ENCODE results near the gene TMEM202.
"Not testable (repeated sequence)": the region's sequence is repeated elsewhere in the genome, so short reads cannot be mapped to it uniquely, and the experiment has no call there.

The TMEM202 gene

DNA sequence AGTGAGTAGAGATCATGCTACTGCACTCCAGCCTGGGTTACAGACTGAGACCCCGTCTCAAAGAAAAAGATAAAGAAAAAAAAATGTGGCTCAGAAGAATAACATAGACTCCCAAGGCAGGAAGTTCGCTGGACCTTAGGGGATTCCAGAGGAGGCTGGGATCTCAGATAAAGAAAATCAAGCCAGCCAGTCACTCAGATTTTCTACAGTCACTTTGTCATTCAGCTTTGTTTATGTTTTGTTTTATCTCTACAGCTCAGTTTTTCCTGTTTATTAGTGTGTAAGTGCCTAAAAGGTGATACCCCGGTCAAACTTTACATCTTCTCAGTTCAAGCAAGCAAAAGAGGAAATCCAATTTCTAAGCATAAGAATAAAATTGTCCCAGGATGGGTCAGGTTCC is 6.3 kb downstream of the TMEM202 start:
- no peak for DNase-seq

DNA sequence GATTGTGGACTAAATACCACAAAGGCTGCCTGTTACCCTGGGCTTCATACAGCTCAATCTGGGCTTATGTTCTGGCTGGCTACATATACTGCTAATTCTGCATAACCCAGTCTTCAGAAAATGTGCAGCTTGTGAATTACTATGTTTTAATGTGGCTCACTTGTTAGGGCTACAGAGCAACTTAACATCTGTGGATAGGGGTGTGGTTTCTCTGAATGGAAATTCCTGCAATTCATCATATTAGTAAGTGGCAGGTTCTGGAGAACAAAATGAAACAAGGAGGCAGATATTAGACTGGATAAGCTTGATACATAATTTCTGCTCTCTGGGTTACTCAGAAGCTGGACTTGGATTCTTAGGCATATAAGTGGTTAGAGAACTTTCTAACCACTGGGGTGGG is 6.7 kb downstream of the TMEM202 start:
- no peak for DNase-seq

DNA sequence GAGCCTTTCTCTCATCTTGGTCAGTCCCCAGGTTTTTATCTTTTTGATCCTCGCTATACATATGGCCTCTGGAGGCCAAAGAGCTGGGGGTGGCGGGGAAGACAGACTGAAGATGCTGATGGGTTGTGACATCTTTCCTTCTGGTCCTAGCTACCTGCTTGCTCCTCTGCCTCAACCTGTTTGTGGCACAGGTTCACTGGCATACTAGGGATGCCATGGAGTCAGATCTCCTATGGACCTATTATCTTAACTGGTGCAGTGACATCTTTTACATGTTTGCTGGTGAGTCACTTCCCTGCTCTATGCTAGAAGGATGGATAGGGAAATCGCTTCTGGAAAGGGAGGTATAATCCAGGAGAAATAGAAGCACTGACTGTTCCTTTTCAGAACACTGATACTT is 8.8 kb downstream of the TMEM202 start:
- DNase-seq, result no peak

DNA sequence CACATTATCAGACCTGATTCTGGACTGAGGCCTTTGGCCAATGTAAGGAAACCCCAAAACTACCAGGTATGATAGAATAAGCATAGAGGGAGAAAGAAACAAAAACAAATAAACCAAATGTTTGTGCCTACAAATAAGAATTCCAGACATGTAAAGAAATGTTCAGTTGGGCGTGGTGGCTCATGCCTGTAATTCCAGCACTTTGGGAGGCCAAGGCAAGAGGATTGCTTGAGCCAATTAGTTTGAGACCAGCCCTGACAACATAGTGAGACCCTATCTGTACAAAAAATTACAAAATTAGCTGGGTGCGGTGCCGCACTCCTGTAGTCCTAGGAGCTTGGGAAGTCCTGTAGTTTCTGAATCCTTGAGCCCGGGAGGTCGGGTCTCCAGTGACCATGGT is 13.0 kb downstream of the TMEM202 start:
- no peak for DNase-seq

DNA sequence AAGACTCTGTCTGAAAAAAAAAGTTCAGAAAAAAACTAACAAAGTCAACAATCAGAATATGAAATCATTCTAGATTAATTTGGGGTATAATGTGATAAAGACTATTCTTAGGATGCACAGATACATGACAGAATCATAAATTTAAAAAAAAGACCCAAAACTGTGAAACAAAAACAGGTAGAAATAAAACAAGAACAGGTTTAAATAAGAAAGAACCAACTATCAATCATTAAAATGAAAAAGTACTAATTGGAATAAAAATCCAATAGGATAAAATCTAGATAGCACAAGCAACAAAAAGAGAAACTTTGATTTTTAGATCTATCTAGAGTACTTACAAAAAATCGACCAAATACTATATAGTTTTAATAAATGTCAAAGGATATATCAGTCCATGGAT is 13.4 kb downstream of the TMEM202 start:
- no peak for DNase-seq

DNA sequence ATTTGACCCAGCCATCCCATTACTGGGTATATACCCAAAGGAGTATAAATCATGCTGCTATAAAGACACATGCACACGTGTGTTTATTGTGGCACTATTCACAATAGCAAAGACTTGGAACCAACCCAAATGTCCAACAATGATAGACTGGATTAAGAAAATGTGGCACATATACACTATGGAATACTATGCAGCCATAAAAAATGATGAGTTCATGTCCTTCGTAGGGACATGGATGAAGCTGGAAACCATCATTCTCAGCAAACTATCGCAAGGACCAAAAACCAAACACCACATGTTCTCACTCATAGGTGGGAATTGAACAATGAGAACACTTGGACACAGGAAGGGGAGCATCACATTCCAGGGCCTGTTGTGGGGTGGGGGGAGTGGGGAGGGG is 15.2 kb downstream of the TMEM202 start:
- not testable (repeated sequence) for DNase-seq

DNA sequence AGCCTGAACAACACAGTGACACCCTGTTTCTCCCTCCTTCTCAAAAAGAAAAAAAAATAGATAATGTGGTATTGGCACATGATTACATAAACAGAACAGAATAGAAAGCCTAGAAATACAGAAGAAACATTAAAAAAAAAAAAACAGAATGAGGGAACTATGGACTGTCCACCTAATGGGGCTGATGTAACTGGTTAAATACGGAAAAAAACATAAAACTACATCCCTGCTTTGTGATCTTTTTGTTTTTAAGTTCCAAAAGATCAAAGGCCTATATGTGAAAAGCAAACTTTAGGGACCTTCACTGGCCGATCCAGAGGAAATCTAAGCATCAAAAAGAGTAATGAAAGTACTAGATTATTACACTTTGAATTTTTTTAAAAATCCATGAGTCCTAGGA is 17.2 kb downstream of the TMEM202 start:
- DNase-seq, result no peak

DNA sequence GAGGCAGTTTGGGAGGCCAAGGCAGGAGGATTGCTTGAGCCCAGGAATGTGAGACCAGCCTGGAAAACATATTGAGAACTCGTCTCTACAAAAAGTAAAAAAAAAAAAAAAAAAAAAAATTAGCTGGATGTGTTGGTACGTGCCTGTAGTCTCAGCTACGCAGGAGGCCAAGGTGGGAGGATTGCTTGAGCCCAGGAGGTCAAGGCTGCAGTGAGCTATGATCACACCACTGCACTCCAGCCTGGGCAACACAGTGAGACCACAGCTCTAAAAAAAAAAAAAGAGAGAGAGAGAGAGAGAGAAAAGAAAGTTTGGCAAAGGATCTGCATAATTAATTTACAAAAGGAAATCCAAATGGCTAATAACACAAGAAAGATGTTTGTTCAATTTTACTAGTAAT is 21.7 kb downstream of the TMEM202 start:
- DNase-seq, result not testable (repeated sequence)

DNA sequence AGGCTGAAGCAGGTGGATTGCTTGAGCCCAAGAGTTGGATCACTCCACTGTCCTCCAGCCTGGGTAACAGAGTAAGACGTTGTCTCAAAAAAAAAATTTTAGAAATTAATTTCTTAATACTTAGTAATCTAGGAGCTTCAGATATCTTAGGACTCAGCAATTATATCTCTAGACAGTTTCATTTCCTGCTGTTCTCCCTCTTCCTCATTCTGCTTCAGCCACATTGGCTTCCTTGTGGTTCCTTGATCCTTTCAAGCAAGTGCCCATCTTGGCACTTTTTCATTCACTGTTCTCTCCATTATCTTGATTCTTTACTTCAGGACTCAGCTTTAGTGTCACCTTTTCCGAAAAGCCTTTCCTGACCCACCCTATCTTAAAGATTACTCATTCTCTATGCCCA is 22.5 kb downstream of the TMEM202 start:
- no peak for DNase-seq

DNA sequence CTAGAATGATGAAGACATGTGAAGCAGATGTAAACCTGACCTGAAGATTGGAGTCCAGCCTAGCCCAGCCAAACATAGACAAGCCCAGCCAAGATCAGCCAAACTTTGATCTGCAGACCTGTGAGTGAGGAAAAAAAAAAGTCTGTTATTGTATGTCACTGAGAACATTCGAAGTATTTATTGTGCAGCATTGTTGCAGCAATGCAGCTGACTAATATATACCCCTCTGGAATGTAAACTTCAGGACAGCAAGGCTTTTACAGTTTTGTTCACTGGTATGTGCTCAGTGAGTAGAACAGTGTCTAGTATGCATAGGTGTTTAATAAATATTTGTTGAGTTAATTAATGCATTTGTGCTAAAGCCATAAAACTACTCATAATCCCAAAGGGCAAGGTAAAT is 23.4 kb downstream of the TMEM202 start:
- DNase-seq, result peak; percentile 5

DNA sequence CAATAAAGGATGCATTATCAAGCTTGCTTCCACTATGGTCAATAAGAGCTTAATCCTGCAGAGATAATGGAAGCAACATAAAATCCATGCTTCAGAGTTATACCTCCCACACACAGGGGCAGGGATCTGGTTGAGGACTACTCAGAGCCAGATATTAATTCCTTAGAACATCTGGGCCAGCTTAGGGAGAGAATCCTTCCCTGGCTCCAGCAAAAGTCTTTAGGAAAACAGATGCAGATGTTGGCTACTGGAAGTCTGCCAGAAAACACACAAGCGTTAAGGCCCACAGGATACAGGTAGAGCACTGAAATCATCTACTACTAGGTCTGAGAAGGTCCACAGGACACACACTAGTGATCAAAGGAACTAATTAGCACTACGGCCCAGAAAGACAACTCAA is 25.2 kb downstream of the TMEM202 start:
- DNase-seq, result no peak

DNA sequence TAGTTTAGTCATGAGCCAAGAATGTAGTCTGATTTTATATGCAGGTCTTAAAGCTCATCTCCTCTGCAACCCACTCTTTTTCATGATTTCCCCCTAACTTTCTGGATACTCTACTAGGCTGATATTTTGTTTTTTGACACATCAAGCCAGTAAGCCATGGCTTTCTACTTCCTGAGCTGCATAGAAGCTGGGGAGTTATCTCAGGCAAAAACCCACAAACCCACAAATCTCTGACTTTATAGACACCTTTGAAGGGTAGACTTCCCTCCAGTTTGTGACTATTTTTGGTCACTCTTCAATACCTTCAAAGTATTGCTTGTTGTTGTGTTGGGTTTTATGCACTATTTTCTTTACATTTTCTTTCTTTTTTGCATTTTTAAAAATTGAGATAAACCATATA is 28.6 kb downstream of the TMEM202 start:
- no peak for DNase-seq

DNA sequence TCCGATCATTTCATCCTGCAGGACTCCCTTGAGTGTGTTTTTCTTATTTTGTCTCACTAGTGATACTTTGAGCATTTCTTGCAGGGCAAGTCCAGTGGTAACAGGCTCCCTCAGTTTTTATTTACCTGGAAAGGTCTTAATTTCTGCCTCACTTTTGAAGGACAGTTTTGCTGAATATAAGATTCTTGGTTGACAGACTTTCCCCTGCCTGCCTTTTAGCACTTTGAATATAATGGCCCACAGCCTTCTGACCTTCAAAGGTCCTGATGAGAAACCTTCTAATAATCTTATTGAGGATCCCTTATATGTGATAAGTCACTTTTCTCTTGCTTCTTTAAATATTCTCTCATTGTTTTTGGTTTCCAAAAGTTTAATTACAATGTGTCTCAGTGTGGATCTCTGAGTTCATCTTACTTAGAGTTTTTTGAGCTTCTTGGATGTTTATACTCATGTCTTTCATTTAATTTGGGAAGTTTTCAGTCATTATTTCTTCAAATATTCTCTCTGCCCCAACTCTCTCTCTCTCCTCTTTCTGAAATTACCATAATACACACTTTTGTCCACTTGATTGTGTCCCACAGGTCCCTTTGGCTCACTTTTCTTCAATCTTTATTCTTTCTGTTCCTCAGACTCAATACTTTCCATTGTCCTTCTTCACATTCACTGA is 39.7 kb downstream of the TMEM202 start:
- DNase-seq, result no peak

DNA sequence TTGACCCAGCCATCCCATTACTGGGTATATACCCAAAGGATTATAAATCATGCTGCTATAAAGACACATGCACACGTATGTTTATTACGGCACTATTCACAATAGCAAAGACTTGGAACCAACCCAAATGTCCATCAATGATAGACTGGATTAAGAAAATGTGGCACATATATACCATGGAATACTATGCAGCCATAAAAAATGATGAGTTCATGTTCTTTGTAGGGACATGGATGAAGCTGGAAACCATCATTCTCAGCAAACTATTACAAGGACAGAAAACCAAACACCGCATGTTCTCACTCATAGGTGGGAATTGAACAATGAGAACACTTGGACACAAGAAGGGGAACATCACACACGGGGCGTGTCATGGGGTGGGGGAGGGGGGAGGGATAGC is 44.7 kb downstream of the TMEM202 start:
- DNase-seq, result not testable (repeated sequence)

DNA sequence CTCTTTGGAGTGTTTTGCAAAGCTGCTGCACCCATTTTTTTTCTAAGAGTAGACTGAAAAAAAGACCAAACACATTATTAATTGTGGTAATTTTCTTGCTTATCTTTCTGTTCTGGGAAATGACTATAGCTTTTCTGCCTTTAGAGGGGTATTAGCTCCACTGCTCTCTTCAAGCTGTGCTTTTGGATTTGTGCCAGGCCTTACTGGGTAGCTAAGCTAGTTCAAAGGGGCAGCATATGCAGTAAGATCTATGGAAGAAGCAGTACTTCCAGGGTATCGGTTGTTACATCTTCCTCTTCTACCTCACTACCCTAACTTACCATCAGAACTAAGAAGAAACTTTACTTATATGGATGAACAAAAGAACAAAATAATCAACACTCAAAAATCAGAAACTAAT is 47.3 kb downstream of the TMEM202 start:
- no peak for DNase-seq

DNA sequence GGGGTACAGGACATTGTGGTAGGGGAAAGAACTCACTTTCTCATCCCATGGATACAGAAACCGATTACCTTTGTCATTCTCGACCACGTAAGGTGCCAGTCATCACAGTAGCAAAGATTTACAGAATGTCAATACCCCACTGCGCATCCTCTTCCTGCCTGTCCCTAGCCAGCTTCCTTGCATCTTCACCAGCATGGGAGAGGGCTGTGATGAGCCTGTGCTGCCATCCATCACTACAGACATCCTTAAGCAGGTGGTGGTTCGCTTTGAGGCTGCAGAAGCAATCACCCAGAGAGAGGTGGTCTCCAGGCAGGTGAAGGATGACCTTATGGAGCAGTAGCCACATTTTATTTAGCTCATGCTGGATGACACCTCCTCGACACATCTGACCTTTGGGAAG is 52.7 kb downstream of the TMEM202 start:
- DNase-seq, result no peak

DNA sequence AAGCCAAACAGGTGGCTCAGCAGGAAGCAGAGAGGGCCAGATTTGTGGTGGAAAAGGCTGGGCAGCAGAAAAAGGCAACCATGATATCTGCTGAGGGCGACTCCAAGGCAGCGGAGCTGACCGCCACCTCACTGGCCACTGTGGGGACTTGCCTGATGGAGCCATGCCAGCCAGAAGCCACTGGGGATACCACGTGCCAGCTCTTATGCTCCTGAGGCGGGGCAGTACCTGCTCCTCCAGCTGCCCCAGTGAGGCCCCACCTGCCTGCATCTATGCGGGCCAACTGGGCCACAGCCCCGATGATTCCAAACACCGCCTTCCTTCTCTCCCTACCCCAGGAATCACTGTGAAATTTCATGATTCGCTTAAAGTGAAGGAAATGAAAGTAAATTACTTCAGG is 53.1 kb downstream of the TMEM202 start:
- no peak for DNase-seq

DNA sequence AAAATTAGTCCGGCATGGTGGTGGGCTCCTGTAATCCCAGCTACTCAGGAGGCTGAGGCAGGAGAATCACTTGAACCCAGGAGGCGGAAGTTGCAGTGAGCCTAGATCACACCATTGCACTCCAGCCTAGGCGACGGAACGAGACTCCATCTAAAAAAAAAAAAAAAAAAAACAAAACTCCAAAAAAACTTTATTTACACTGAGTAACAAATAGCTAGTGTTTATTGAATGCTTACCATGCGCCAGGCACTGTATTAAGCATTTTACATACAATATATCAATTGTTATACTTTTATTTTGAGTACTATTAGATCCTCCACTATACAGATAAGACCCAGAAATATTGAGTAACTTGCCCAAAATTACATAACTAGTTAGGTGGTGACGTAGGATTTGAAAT is 58.6 kb downstream of the TMEM202 start:
- no peak for DNase-seq

All from fibroblast of skin of abdomen (primary cell).